HFF-Myc (cell line): Measurements from ENCODE around the gene PPIL6.

Experiments used
- DNase-seq: peaks from one replicate; pipeline ENCODE4 v3.0.0-alpha.2; 2011; ENCODE audit warnings: low read depth; ENCODE audit errors: extremely low read depth
- H3K4me3 ChIP-seq: replicated peaks from 2 replicates; pipeline ENCODE4 v1.5.1; 2011; ENCODE audit warnings: low read depth, mild to moderate bottlenecking, control low read depth, low read length
- CTCF ChIP-seq: IDR thresholded peaks from 2 replicates; pipeline ENCODE4 v1.5.1; 2012; ENCODE audit warnings: mild to moderate bottlenecking, low read depth, low read length, control low read depth; ENCODE audit errors: missing control alignments

Gene PPIL6

DNA sequence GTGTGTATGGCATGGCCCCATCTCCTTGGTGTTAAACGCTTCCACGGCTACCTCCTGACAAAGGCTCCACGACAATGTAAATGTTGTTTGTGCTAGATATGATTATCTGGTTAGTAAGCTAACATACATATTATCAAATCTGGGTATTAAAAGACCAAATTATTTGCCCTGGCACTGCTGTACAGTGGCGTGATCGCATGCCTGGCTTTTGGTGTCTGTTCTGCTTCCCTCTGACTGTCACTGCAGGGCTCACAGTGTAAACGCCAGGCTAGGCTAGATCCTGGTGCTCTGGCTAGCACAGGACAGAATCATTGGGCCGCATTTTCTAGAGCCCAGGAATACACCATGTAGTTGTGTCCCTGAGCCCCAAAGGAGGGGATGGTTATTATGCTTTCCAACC lies 96.9 kb downstream of the PPIL6 start:
- H3K4me3 ChIP-seq = no peak overlapping the region
- no peak for TF ChIP-seq CTCF
- DNase-seq = no peak

DNA sequence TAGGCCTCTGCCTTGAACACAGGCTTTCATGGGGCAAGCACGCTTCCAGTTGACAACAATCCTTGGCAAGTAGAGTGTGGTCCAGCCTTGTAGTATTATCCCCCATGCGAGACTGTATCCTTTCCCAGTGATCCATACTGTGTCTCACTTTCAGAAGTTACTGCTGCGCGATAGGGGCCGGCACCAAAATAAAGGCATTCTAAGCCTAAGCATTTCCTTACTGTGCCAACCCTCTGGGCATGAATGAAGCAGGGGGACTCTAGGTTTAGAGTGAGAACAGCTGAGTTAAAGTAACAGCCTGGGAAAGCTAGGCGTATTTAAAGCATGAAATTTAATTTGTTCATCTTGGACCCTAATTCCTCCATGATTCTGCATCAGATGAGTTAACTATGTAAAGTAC lies 97.5 kb downstream of the PPIL6 start:
- no peak overlapping the region for H3K4me3 ChIP-seq
- DNase-seq = no peak
- no peak for TF ChIP-seq CTCF

GRCh38 chr6:109342506-109342905 lies 97.9 kb downstream of the PPIL6 start:
- DNase-seq = no peak
- no peak for TF ChIP-seq CTCF
- H3K4me3 ChIP-seq = no peak overlapping the region

DNA sequence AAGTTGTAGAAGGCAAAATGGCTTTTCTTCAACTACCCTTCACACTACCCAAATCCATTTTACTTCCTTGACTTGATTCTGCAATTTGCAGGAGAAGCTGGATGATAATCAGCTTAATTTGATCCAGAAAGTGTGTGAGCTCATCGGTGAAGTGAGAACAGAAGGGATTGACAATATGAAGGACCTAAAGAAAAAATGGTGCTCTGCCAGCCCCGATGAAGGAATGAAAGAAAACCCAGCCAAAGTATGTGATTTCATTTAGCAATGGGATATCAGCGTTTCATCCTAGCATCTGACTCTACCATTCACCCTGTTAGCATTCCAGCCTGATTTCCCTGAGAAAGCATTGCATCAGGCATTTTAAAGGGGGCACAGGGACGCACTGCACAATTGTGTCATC lies 99.6 kb downstream of the PPIL6 start:
- H3K4me3 ChIP-seq = no peak overlapping the region
- no peak for TF ChIP-seq CTCF
- no peak for DNase-seq
